NT2/D1 (cell line): ENCODE results near the gene ATRAID.

Experiments
- DNase-seq: peaks from one replicate; pipeline ENCODE4 v3.0.0-alpha.2; 2011; ENCODE audit warnings: low read depth, low spot score
- H3K27me3 ChIP-seq: 2 replicates; pipeline ENCODE4 v1.6.0; 2011; ENCODE audit warnings: mild to moderate bottlenecking; ENCODE audit not compliant: insufficient read length, insufficient read depth
- H3K36me3 ChIP-seq: 2 replicates; pipeline ENCODE4 v1.6.1; 2011; ENCODE audit warnings: mild to moderate bottlenecking, low read length, mixed read lengths; ENCODE audit not compliant: insufficient read depth, insufficient read length
- H3K4me1 ChIP-seq: 2 replicates; pipeline ENCODE4 v1.5.1; 2011; ENCODE audit not compliant: insufficient read depth, insufficient read length
- H3K4me3 ChIP-seq: 2 replicates; pipeline ENCODE4 v1.5.1; 2011; ENCODE audit warnings: low read depth; ENCODE audit not compliant: insufficient read length
- H3K9ac ChIP-seq: 2 replicates; pipeline ENCODE4 v1.6.0; 2011; ENCODE audit warnings: low read depth; ENCODE audit not compliant: insufficient read length
- H3K9me3 ChIP-seq: 2 replicates; pipeline ENCODE4 v1.5.1; 2011; ENCODE audit warnings: mild to moderate bottlenecking, low read length; ENCODE audit not compliant: insufficient read depth
- SUZ12 ChIP-seq: IDR thresholded peaks from 2 replicates; pipeline ENCODE4 v1.6.1; 2011; ENCODE audit not compliant: insufficient read length, insufficient read depth; ENCODE audit errors: extremely low read depth
- YY1 ChIP-seq: IDR thresholded peaks from 2 replicates; pipeline ENCODE4 v1.6.1; 2011; ENCODE audit not compliant: insufficient read length, insufficient read depth
- ZNF274 ChIP-seq: IDR thresholded peaks from 2 replicates; pipeline ENCODE4 v1.6.1; 2011; ENCODE audit warnings: mild to moderate bottlenecking, low read depth, low read length

The ATRAID gene

GRCh38 chr2:27223416-27223815 lies 11.6 kb downstream of the ATRAID start:
- H3K4me3 ChIP-seq: no peak overlapping the region
- no peak overlapping the region for H3K9ac ChIP-seq
- DNase-seq: no peak
- H3K4me1 ChIP-seq: no peaks in the 10 kb centered on the region
- H3K36me3 ChIP-seq: peaks cover 93% of the 10 kb centered on the region
- no peaks in the 10 kb centered on the region for H3K9me3 ChIP-seq
- no peaks in the 10 kb centered on the region for H3K27me3 ChIP-seq
- TF ChIP-seq SUZ12 (no peak), YY1 (no peak), ZNF274 (no peak)

GRCh38 chr2:27225526-27225925 lies 13.7 kb downstream of the ATRAID start:
- no peak for TF ChIP-seq ZNF274
- no peak for TF ChIP-seq SUZ12
- no peak for TF ChIP-seq YY1
- Histone ChIP-seq H3K9ac (no peak overlapping the region), H3K9me3 (no peaks in the 10 kb centered on the region), H3K4me3 (no peak overlapping the region), H3K36me3 (peaks cover 86% of the 10 kb centered on the region), H3K4me1 (no peaks in the 10 kb centered on the region), H3K27me3 (no peaks in the 10 kb centered on the region)
- no peak for DNase-seq

- Histone ChIP-seq H3K36me3 (peaks cover 87% of the 10 kb centered on the region), H3K27me3 (no peaks in the 10 kb centered on the region), H3K9ac (no peak overlapping the region), H3K4me1 (no peaks in the 10 kb centered on the region), H3K4me3 (no peak overlapping the region), H3K9me3 (no peaks in the 10 kb centered on the region)
- TF ChIP-seq YY1 (no peak), ZNF274 (no peak), SUZ12 (no peak)
- no peak for DNase-seq
Measured at GRCh38 chr2:27227501-27227900, 15.7 kb downstream of the ATRAID start.

- peaks cover 91% of the 10 kb centered on the region for H3K36me3 ChIP-seq
- no peaks in the 10 kb centered on the region for H3K27me3 ChIP-seq
- no peak overlapping the region for H3K9ac ChIP-seq
- TF ChIP-seq SUZ12: no peak
- TF ChIP-seq ZNF274: no peak
- no peak for TF ChIP-seq YY1
- H3K4me3 ChIP-seq: no peak overlapping the region
- no peak for DNase-seq
- no peaks in the 10 kb centered on the region for H3K4me1 ChIP-seq
- no peaks in the 10 kb centered on the region for H3K9me3 ChIP-seq
Measured at GRCh38 chr2:27231921-27232320, 20.1 kb downstream of the ATRAID start.

GRCh38 chr2:27233341-27233740 lies 21.5 kb downstream of the ATRAID start:
- Histone ChIP-seq H3K9me3 (no peaks in the 10 kb centered on the region), H3K36me3 (peaks cover 90% of the 10 kb centered on the region), H3K9ac (no peak overlapping the region), H3K4me3 (no peak overlapping the region), H3K27me3 (no peaks in the 10 kb centered on the region), H3K4me1 (no peaks in the 10 kb centered on the region)
- TF ChIP-seq SUZ12 (no peak), YY1 (no peak), ZNF274 (no peak)
- no peak for DNase-seq

GRCh38 chr2:27236136-27236535 lies 24.3 kb downstream of the ATRAID start:
- TF ChIP-seq YY1 (no peak), SUZ12 (no peak), ZNF274 (no peak)
- DNase-seq: no peak
- H3K4me1 ChIP-seq: no peaks in the 10 kb centered on the region
- H3K9ac ChIP-seq: no peak overlapping the region
- H3K9me3 ChIP-seq: no peaks in the 10 kb centered on the region
- H3K27me3 ChIP-seq: no peaks in the 10 kb centered on the region
- no peak overlapping the region for H3K4me3 ChIP-seq
- H3K36me3 ChIP-seq: peaks cover 97% of the 10 kb centered on the region

GRCh38 chr2:27236626-27237025 lies 24.8 kb downstream of the ATRAID start:
- TF ChIP-seq ZNF274 (no peak), YY1 (no peak), SUZ12 (no peak)
- no peak for DNase-seq
- H3K27me3 ChIP-seq: no peaks in the 10 kb centered on the region
- H3K36me3 ChIP-seq: peaks cover 97% of the 10 kb centered on the region
- no peaks in the 10 kb centered on the region for H3K4me1 ChIP-seq
- no peak overlapping the region for H3K9ac ChIP-seq
- H3K9me3 ChIP-seq: no peaks in the 10 kb centered on the region
- no peak overlapping the region for H3K4me3 ChIP-seq

GRCh38 chr2:27237341-27237945 lies 25.6 kb downstream of the ATRAID start:
- no peak overlapping the region for H3K4me3 ChIP-seq
- H3K36me3 ChIP-seq: peaks cover 97% of the 10 kb centered on the region
- H3K9ac ChIP-seq: no peak overlapping the region
- H3K9me3 ChIP-seq: no peaks in the 10 kb centered on the region
- H3K4me1 ChIP-seq: no peaks in the 10 kb centered on the region
- no peaks in the 10 kb centered on the region for H3K27me3 ChIP-seq
- TF ChIP-seq YY1 (no peak), SUZ12 (no peak), ZNF274 (no peak)
- DNase-seq: no peak
